ENCODE measurements around the gene PUS10. TPM values are rescaled to one million over a fixed set of nuclear protein-coding genes. Genes with fewer than 3 reads are reported as not detected.
"Not testable (repeated sequence)": the region's sequence is repeated elsewhere in the genome, so short reads cannot be mapped to it uniquely, and the experiment has no call there.

PUS10 gene
- total and polyA plus RNA-seq, 3 experiments from 2014 or later, result 2.8 to 10.5 (median 10.0) TPM

GRCh38 chr2:61018318-61018755 is 282 bp upstream of the PUS10 start:
- Mint-ChIP-seq H3K27me3 (no peaks in the 10 kb centered on the region), H3K4me1 (peaks cover 47 to 77% (median 55%) of the 10 kb centered on the region in 3 donors), H3K27ac (peak overlapping the region; percentile 92 to 99 (median 96)), H3K4me3 (peak overlapping the region; percentile 96 to 100 (median 98)), H3K9me3 (no peaks in the 10 kb centered on the region), H3K36me3 (peaks cover 8 to 41% (median 12%) of the 10 kb centered on the region in 3 donors)
- Histone ChIP-seq H3K4me3 (ENCODE audit: low read length) (peak overlapping the region; percentile 86), H3K4me1 (ENCODE audit: insufficient read depth, low read length) (peaks cover 15% of the 10 kb centered on the region), H3K27ac (ENCODE audit: low read depth, low read length) (peak overlapping the region; percentile 76), H3K36me3 (ENCODE audit: insufficient read depth, low read length) (no peaks in the 10 kb centered on the region), H3K9me3 (ENCODE audit: low read length) (no peaks in the 10 kb centered on the region), H3K27me3 (ENCODE audit: insufficient read depth, low read length, poor library complexity, severe bottlenecking) (no peaks in the 10 kb centered on the region)
- DNase-seq, result no peak
- POLR2A ChIA-PET, result interaction anchor here (1.0 kb wide), 1 partner anchor 159 kb away, joined by 4 read pairs; no protein-coding TSS in a partner anchor
- CTCF ChIA-PET, result interaction anchor here (1.1 to 1.4 kb wide), 2 partner anchors 19 to 311 kb away, joined by 3 to 5 read pairs; no protein-coding TSS in a partner anchor

GRCh38 chr2:61017003-61017555 is 976 bp downstream of the PUS10 start:
- CTCF ChIA-PET, result interaction anchor here (1.1 to 1.4 kb wide), 2 partner anchors 18 to 309 kb away, joined by 3 to 5 read pairs; no protein-coding TSS in a partner anchor
- no peaks in the 10 kb centered on the region for H3K27me3 Mint-ChIP-seq
- H3K4me1 Mint-ChIP-seq, result peaks cover 40 to 67% (median 48%) of the 10 kb centered on the region in 3 donors

DNA sequence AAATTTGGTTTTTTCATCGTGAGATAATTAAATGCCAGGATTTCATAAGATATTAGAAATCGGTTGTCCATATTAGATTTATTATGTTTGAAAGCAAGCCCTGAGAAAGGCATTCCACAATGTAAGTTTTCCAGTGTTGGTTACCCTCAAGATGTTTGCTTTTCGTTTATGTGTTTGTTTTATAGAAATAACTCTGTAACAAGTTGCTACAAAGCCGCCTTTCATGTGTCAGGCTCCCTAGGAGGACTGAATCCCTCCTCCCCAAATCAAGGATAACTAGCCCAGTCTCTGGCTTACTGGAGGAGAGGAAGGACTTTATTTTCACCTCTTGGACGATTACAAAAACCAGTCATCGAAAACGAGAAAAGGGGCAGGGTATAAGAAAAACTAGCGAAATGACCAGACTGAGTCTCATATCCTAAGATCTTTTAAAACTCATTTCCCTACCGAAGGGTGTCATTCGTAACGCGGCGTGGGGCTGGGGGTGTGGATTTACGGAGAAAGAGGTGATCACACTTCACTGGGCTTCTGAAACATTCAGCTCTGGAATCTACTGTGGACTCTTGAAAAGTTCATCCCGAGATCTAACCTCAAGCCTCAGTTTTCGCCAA is 1.6 kb downstream of the PUS10 start:
- POLR2A ChIA-PET, result no interaction called here
- no peak for DNase-seq
- Histone ChIP-seq H3K4me1 (ENCODE audit: insufficient read depth, low read length) (peaks cover 15% of the 10 kb centered on the region), H3K36me3 (ENCODE audit: insufficient read depth, low read length) (no peaks in the 10 kb centered on the region), H3K27me3 (ENCODE audit: insufficient read depth, low read length, poor library complexity, severe bottlenecking) (no peaks in the 10 kb centered on the region), H3K9me3 (ENCODE audit: low read length) (no peaks in the 10 kb centered on the region), H3K4me3 (ENCODE audit: low read length) (peak overlapping the region; percentile 86), H3K27ac (ENCODE audit: low read depth, low read length) (peak overlapping the region; percentile 76)
- Mint-ChIP-seq H3K9me3 (no peaks in the 10 kb centered on the region), H3K27ac (peak overlapping the region; percentile 92 to 99 (median 96)), H3K27me3 (no peaks in the 10 kb centered on the region), H3K4me1 (peaks cover 36 to 61% (median 43%) of the 10 kb centered on the region in 3 donors), H3K4me3 (peak overlapping the region; percentile 96 to 100 (median 98)), H3K36me3 (peaks cover under 1 to 26% (median 2%) of the 10 kb centered on the region in 3 donors)
- CTCF ChIA-PET, result no interaction called here

More at GRCh38 chr2:61017003-61017555, 976 bp downstream of the PUS10 start:
- Histone ChIP-seq H3K27ac (ENCODE audit: low read depth, low read length) (peak overlapping the region; percentile 76), H3K36me3 (ENCODE audit: insufficient read depth, low read length) (no peaks in the 10 kb centered on the region), H3K4me1 (ENCODE audit: insufficient read depth, low read length) (peaks cover 15% of the 10 kb centered on the region), H3K4me3 (ENCODE audit: low read length) (peak overlapping the region; percentile 86), H3K27me3 (ENCODE audit: insufficient read depth, low read length, poor library complexity, severe bottlenecking) (no peaks in the 10 kb centered on the region), H3K9me3 (ENCODE audit: low read length) (no peaks in the 10 kb centered on the region)
- peak; percentile 51 to 76 (median 70) for DNase-seq
- peak overlapping the region; percentile 92 to 99 (median 96) for H3K27ac Mint-ChIP-seq
- H3K9me3 Mint-ChIP-seq, result no peaks in the 10 kb centered on the region
- POLR2A ChIA-PET, result interaction anchor here (1.0 kb wide), 1 partner anchor 160 kb away, joined by 4 read pairs; no protein-coding TSS in a partner anchor
- H3K36me3 Mint-ChIP-seq, result peaks cover 2 to 32% (median 6%) of the 10 kb centered on the region in 3 donors
- H3K4me3 Mint-ChIP-seq, result peak overlapping the region; percentile 96 to 100 (median 98)

DNA sequence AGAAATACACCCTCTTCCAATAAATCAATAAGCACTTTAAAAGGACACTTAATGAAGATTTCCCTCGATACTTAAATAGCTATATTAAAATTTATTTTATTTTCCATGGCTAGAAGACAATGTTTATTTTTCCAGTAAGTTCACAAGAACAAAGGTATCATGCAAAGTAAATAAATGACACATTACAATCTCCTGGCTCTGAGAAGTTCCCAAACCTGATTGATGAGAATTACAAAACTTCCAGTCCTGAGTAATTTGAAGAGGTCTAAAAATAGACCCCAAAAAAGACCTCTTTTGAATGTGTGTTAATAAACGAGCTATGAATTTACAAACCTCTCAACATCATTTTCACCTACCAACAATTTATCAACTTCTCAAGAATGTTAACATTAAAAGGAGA is 2.1 kb downstream of the PUS10 start:
- Histone ChIP-seq H3K27ac (ENCODE audit: low read depth, low read length) (peak overlapping the region; percentile 76), H3K4me3 (ENCODE audit: low read length) (no peak overlapping the region), H3K9me3 (ENCODE audit: low read length) (no peaks in the 10 kb centered on the region), H3K36me3 (ENCODE audit: insufficient read depth, low read length) (no peaks in the 10 kb centered on the region), H3K4me1 (ENCODE audit: insufficient read depth, low read length) (peaks cover 15% of the 10 kb centered on the region), H3K27me3 (ENCODE audit: insufficient read depth, low read length, poor library complexity, severe bottlenecking) (no peaks in the 10 kb centered on the region)
- Mint-ChIP-seq H3K27ac (peak overlapping the region in 2 of 8 donors; percentile 93 to 97), H3K4me1 (peaks cover 35 to 56% (median 40%) of the 10 kb centered on the region in 3 donors), H3K9me3 (no peaks in the 10 kb centered on the region), H3K27me3 (no peaks in the 10 kb centered on the region), H3K36me3 (peaks cover 0 to 22% (median 2%) of the 10 kb centered on the region in 3 donors), H3K4me3 (peak overlapping the region; percentile 96 to 100 (median 98))
- ChIA-PET POLR2A (no interaction called here), CTCF (no interaction called here)
- no peak for DNase-seq

GRCh38 chr2:61014763-61015162 is 3.3 kb downstream of the PUS10 start:
- Histone ChIP-seq H3K4me3 (ENCODE audit: low read length) (no peak overlapping the region), H3K27ac (ENCODE audit: low read depth, low read length) (no peak overlapping the region), H3K36me3 (ENCODE audit: insufficient read depth, low read length) (no peaks in the 10 kb centered on the region), H3K9me3 (ENCODE audit: low read length) (no peaks in the 10 kb centered on the region), H3K4me1 (ENCODE audit: insufficient read depth, low read length) (peaks cover 14% of the 10 kb centered on the region), H3K27me3 (ENCODE audit: insufficient read depth, low read length, poor library complexity, severe bottlenecking) (no peaks in the 10 kb centered on the region)
- Mint-ChIP-seq H3K27ac (peak overlapping the region in 2 of 8 donors; percentile 32 to 50), H3K9me3 (no peaks in the 10 kb centered on the region), H3K36me3 (peaks cover 0 to 19% (median 0%) of the 10 kb centered on the region in 3 donors), H3K4me3 (peak overlapping the region in 4 of 7 donors; percentile 28 to 98 (median 51)), H3K4me1 (peaks cover 28 to 45% (median 35%) of the 10 kb centered on the region in 3 donors), H3K27me3 (no peaks in the 10 kb centered on the region)
- ChIA-PET POLR2A (no interaction called here), CTCF (interaction anchor here (0.7 kb wide), 1 partner anchor 16 kb away, joined by 3 read pairs; no protein-coding TSS in a partner anchor)
- no peak for DNase-seq

- Histone ChIP-seq H3K27ac (ENCODE audit: low read depth, low read length) (no peak overlapping the region), H3K9me3 (ENCODE audit: low read length) (no peaks in the 10 kb centered on the region), H3K27me3 (ENCODE audit: insufficient read depth, low read length, poor library complexity, severe bottlenecking) (no peaks in the 10 kb centered on the region), H3K4me1 (ENCODE audit: insufficient read depth, low read length) (peaks cover 3% of the 10 kb centered on the region), H3K36me3 (ENCODE audit: insufficient read depth, low read length) (no peaks in the 10 kb centered on the region), H3K4me3 (ENCODE audit: low read length) (no peak overlapping the region)
- ChIA-PET CTCF (no interaction called here), POLR2A (no interaction called here)
- Mint-ChIP-seq H3K4me3 (peak overlapping the region in 1 of 7 donors; percentile 24), H3K27me3 (no peaks in the 10 kb centered on the region), H3K4me1 (peaks cover 16 to 31% (median 21%) of the 10 kb centered on the region in 3 donors), H3K9me3 (no peaks in the 10 kb centered on the region), H3K36me3 (peaks cover 0 to 23% (median 0%) of the 10 kb centered on the region in 3 donors), H3K27ac (peak overlapping the region in 1 of 8 donors; percentile 32)
- no peak for DNase-seq
These were observed 4.7 kb downstream of the PUS10 start for GRCh38 chr2:61013382-61013781.

DNA sequence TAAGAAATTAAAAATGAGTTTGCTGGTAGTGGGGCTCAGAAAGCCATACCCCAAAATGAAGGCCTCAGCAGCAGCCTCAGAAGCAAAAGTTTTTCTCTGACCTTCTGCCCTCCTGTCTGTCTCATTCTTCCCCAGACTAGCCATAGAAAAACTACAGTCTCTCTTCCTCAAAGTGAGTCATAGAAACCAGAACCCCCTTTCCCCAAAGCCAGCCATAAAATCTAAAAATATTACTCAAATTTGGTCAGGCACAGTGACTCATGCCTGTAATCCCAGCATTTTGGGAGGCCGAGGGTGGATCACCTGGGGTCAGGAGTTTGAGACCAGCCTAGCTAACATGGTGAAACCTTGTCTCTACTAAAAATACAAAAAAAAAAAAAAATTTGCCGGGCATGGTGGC is 5.8 kb downstream of the PUS10 start:
- H3K4me1 Mint-ChIP-seq, result peaks cover 12 to 26% (median 17%) of the 10 kb centered on the region in 3 donors
- H3K9me3 Mint-ChIP-seq; H3K9me3 ChIP-seq (ENCODE audit: low read length); H3K36me3 ChIP-seq (ENCODE audit: insufficient read depth, low read length); H3K4me1 ChIP-seq (ENCODE audit: insufficient read depth, low read length); DNase-seq; H3K27ac Mint-ChIP-seq; H3K4me3 Mint-ChIP-seq; CTCF ChIA-PET; H3K27ac ChIP-seq (ENCODE audit: low read depth, low read length); H3K27me3 ChIP-seq (ENCODE audit: insufficient read depth, low read length, poor library complexity, severe bottlenecking); H3K27me3 Mint-ChIP-seq; H3K4me3 ChIP-seq (ENCODE audit: low read length): not testable (repeated sequence)
- H3K36me3 Mint-ChIP-seq, result peaks cover 0 to 12% (median 0%) of the 10 kb centered on the region in 3 donors
- POLR2A ChIA-PET, result interaction anchor here (0.7 kb wide), 1 partner anchor 121 kb away, joined by 3 read pairs; no protein-coding TSS in a partner anchor

- CTCF ChIA-PET, result no interaction called here
- no peak overlapping the region for H3K27ac Mint-ChIP-seq
- H3K9me3 ChIP-seq (ENCODE audit: low read length), result no peaks in the 10 kb centered on the region
These were observed 6.4 kb downstream of the PUS10 start for GRCh38 chr2:61011678-61012077.

More at GRCh38 chr2:61011678-61012077, 6.4 kb downstream of the PUS10 start:
- H3K36me3 ChIP-seq (ENCODE audit: insufficient read depth, low read length), result no peaks in the 10 kb centered on the region
- H3K27me3 Mint-ChIP-seq, result no peaks in the 10 kb centered on the region
- POLR2A ChIA-PET, result no interaction called here
- H3K36me3 Mint-ChIP-seq, result peaks cover 0 to 6% (median 0%) of the 10 kb centered on the region in 3 donors
- DNase-seq, result no peak
- H3K4me1 ChIP-seq (ENCODE audit: insufficient read depth, low read length), result no peaks in the 10 kb centered on the region
- no peak overlapping the region for H3K27ac ChIP-seq (ENCODE audit: low read depth, low read length)
- peaks cover 9 to 22% (median 14%) of the 10 kb centered on the region in 3 donors for H3K4me1 Mint-ChIP-seq
- H3K4me3 Mint-ChIP-seq, result no peak overlapping the region
- no peaks in the 10 kb centered on the region for H3K9me3 Mint-ChIP-seq
- no peak overlapping the region for H3K4me3 ChIP-seq (ENCODE audit: low read length)
- no peaks in the 10 kb centered on the region for H3K27me3 ChIP-seq (ENCODE audit: insufficient read depth, low read length, poor library complexity, severe bottlenecking)

All from CD8-positive, alpha-beta memory T cell (primary cell).